Measurements from ENCODE around the gene RAB44. TPM values are rescaled to one million over a fixed set of nuclear protein-coding genes. Genes with fewer than 3 reads are reported as not detected.

Gene RAB44
- total and polyA plus RNA-seq, 2 of the 13 experiments (the other 11 are each of a cell fraction or from before 2014, with no cell fraction given), result not detected

GRCh38 chr6:36679043-36679833, 18.4 kb upstream of the RAB44 start (continued):
- TF ChIP-seq PHF8 (CRISPR knock-in tag; IDR thresholded peaks at IDR 0.05), result 0 out of 2 replicates have a peak, but pooled peaks have one; percentile 16
- TF ChIP-seq ZMYM2 (CRISPR knock-in tag; IDR thresholded peaks at IDR 0.05), result no peak
- no peak for TF ChIP-seq SRSF9 (IDR thresholded peaks at IDR 0.05; ENCODE audit: borderline replicate concordance, insufficient read depth, low read depth, low read length, poor library complexity, severe bottlenecking)
- TF ChIP-seq ZBTB49 (CRISPR knock-in tag; IDR thresholded peaks at IDR 0.05; ENCODE audit: borderline replicate concordance), result no peak
- no peak for TF ChIP-seq MAFK (conservative IDR thresholded peaks at IDR 0.05 in 1 of 2, IDR thresholded peaks at IDR 0.05 in 1 of 2; ENCODE audit: low read length in 2 of 2)
- peak; percentile 32; the same call in 1 of the 2 replicates for TF ChIP-seq ZNF83 (CRISPR knock-in tag; IDR thresholded peaks at IDR 0.05; ENCODE audit: borderline replicate concordance)
- 0 out of 2 replicates have a peak, but pooled peaks have one; percentile 23 for TF ChIP-seq ZNF441 (CRISPR knock-in tag; IDR thresholded peaks at IDR 0.05; ENCODE audit: borderline replicate concordance)
- TF ChIP-seq ZSCAN9 (CRISPR knock-in tag; IDR thresholded peaks at IDR 0.05; ENCODE audit: borderline replicate concordance), result no peak; the same call in 1 of the 2 replicates
- TF ChIP-seq ZNF891 (CRISPR knock-in tag; IDR thresholded peaks at IDR 0.05), result no peak
- TF ChIP-seq, protein P1, sequence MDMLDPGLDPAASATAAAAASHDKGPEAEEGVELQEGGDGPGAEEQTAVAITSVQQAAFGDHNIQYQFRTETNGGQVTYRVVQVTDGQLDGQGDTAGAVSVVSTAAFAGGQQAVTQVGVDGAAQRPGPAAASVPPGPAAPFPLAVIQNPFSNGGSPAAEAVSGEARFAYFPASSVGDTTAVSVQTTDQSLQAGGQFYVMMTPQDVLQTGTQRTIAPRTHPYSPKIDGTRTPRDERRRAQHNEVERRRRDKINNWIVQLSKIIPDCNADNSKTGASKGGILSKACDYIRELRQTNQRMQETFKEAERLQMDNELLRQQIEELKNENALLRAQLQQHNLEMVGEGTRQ (IDR thresholded peaks at IDR 0.05; ENCODE audit: low read depth, low read length), result no peak
- TF ChIP-seq, protein P1 (CRISPR knock-in tag; IDR thresholded peaks at IDR 0.05; ENCODE audit: borderline replicate concordance), result no peak
- no peak for TF ChIP-seq ZNF232 (CRISPR knock-in tag; IDR thresholded peaks at IDR 0.05; ENCODE audit: borderline replicate concordance)
- TF ChIP-seq PHF5A (CRISPR knock-in tag; IDR thresholded peaks at IDR 0.05; ENCODE audit: low read depth, unreplicated experiment), result no peak
- no peak for TF ChIP-seq RORA (CRISPR knock-in tag; IDR thresholded peaks at IDR 0.05)
- TF ChIP-seq, protein P2, sequence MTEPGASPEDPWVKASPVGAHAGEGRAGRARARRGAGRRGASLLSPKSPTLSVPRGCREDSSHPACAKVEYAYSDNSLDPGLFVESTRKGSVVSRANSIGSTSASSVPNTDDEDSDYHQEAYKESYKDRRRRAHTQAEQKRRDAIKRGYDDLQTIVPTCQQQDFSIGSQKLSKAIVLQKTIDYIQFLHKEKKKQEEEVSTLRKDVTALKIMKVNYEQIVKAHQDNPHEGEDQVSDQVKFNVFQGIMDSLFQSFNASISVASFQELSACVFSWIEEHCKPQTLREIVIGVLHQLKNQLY (CRISPR knock-in tag; IDR thresholded peaks at IDR 0.05), result no peak
- TF ChIP-seq ZNF672 (CRISPR knock-in tag; IDR thresholded peaks at IDR 0.05), result no peak
- TF ChIP-seq ZNF24 (IDR thresholded peaks at IDR 0.05), result no peak
- no peak for TF ChIP-seq ZNF605 (CRISPR knock-in tag; IDR thresholded peaks at IDR 0.05)
- TF ChIP-seq ELF1 (CRISPR knock-in tag; IDR thresholded peaks at IDR 0.05), result no peak
- no peak for TF ChIP-seq CBX1 (IDR thresholded peaks at IDR 0.05; ENCODE audit: low read depth)
- TF ChIP-seq ZNF207 (IDR thresholded peaks at IDR 0.05; ENCODE audit: borderline replicate concordance), result no peak
- peak; percentile 65 for TF ChIP-seq CHCHD3 (CRISPR knock-in tag; IDR thresholded peaks at IDR 0.05)
- no peak for TF ChIP-seq ZNF841 (CRISPR knock-in tag; IDR thresholded peaks at IDR 0.05; ENCODE audit: borderline replicate concordance)
- TF ChIP-seq NKX3-1 (CRISPR knock-in tag; IDR thresholded peaks at IDR 0.05), result peak; percentile 34; the same call in 1 of the 2 replicates
